Activated T-helper 17 cell treated with anti-CD3 and anti-CD28 coated beads, Interleukin-2, amount 50 U/mL, for 72 hours (primary cell): ENCODE measurements around the gene PSMB5. TPM values are rescaled to one million over a fixed set of nuclear protein-coding genes. Genes with fewer than 3 reads are reported as not detected.

Source experiments
- ATAC-seq: fragments of 150-1000 bp; cut with Tn5 transposase; replicated peaks from 2 replicates; pipeline ENCODE4 v1.10.0; 2021; ENCODE audit warnings: mild to moderate bottlenecking, moderate library complexity
- H3K27ac Mint-ChIP-seq: one replicate; pipeline ENCODE4 v1.8.0; 2022; ENCODE audit warnings: mixed read lengths
- H3K27me3 Mint-ChIP-seq: one replicate; pipeline ENCODE4 v1.8.0; 2022; ENCODE audit warnings: mixed read lengths
- H3K36me3 Mint-ChIP-seq: one replicate; pipeline ENCODE4 v1.8.0; 2022; ENCODE audit warnings: low read depth, mild to moderate bottlenecking, mixed read lengths
- H3K4me1 Mint-ChIP-seq: one replicate; pipeline ENCODE4 v1.8.0; 2022; ENCODE audit warnings: mixed read lengths
- H3K4me3 Mint-ChIP-seq: one replicate; pipeline ENCODE4 v1.8.0; 2022; ENCODE audit warnings: mild to moderate bottlenecking, mixed read lengths
- H3K9me3 Mint-ChIP-seq: one replicate; pipeline ENCODE4 v1.8.0; 2022; ENCODE audit warnings: mixed read lengths
- total RNA-seq, 2 donors: library from RNA; stranded (reverse); gene quantifications; one replicate each; pipeline ENCODE4 v1.2.3, GENCODE V29; 2022

PSMB5 gene
- total RNA-seq, 2 donors from 2014 or later, result 85.8 to 151 TPM

DNA sequence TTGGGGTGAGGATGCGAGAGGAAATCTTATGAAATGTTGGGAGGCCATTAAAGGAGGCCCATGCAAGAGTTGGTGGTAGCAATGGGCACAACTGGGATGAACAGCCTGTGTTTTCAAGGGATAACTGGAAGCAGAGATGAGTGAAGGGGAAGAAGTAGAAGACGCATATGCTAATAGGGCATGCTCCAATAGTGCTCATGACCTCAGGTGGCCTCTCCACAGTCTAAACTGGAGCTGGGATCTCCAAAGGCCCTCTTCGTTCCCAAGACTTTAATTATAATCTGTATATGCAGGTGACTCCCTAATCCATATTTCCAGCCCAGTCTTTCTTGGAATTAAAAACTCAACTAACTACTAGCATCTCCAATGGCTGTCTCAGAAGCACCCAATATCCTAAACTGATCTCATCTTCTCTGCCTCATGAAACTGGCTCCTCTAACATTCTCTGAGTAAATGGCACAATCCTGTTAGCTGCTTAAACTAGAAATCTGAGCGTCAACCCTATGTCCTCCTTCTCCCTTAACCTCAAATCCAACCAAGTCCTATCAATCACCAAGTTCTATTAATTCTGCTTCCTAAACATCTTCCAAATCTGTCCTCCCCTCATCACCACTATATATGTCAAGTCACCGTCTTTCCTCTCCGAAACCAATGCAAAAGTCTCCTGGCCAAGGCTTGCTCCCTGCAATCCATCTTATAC lies 49.6 kb downstream of the PSMB5 start:
- Mint-ChIP-seq H3K27ac (no peak overlapping the region), H3K27me3 (no peaks in the 10 kb centered on the region), H3K4me1 (peaks cover 1% of the 10 kb centered on the region), H3K4me3 (no peak overlapping the region), H3K36me3 (no peaks in the 10 kb centered on the region), H3K9me3 (no peaks in the 10 kb centered on the region)
- no peak for ATAC-seq

DNA sequence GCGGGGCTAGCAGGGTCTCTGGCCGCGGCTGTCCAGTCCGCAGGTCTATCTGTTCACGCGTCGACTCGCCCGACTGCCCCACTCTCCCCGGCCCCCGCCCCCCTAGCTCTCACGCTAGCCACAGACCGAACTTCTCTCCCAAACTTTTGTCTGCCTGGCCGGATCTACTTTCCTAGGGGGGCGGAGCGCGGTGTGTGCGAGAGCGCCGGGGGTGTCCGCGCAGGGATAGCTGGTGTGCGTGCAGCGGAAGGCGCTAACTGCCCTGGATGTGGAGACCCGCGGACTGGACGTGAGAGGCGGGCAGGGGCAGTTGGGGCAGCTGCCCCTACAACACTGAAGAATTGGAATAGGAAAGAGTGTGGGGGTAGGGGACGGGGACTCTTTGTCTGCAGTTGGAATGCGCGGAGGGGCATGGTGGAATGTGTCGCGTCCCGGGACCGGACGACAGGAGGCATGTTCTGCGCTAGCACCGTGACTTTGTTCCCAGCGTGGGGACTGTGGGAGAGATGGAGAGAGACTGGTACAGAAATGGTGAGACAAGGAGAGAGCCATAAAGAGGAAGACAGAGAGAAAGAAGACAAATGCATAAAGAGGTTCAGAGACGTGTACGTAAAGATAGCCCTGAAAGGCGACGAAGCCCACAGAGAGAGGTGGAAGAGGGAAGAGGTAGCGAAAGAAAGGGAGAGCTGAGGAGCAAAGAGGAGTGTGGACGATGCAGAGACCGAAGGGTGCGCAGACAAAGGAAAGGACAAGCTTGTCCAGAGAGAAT lies 52.0 kb downstream of the PSMB5 start, which contains the start of gene AJUBA:
AJUBA (minus strand) TSS at position 75 of the 769 bp plus-strand sequence. CDS start 285 bp downstream, outside the sequence.
- no peak within 1 kb of the TSS for H3K27ac Mint-ChIP-seq
- peaks cover 8% of the 10 kb centered on the region for H3K4me1 Mint-ChIP-seq
- no peaks in the 10 kb centered on the region for H3K9me3 Mint-ChIP-seq
- no peaks in the 10 kb centered on the region for H3K36me3 Mint-ChIP-seq
- no peak within 1 kb of the TSS for H3K4me3 Mint-ChIP-seq
- H3K27me3 Mint-ChIP-seq, result no peaks in the 10 kb centered on the region
- ATAC-seq, result peak; percentile 73

DNA sequence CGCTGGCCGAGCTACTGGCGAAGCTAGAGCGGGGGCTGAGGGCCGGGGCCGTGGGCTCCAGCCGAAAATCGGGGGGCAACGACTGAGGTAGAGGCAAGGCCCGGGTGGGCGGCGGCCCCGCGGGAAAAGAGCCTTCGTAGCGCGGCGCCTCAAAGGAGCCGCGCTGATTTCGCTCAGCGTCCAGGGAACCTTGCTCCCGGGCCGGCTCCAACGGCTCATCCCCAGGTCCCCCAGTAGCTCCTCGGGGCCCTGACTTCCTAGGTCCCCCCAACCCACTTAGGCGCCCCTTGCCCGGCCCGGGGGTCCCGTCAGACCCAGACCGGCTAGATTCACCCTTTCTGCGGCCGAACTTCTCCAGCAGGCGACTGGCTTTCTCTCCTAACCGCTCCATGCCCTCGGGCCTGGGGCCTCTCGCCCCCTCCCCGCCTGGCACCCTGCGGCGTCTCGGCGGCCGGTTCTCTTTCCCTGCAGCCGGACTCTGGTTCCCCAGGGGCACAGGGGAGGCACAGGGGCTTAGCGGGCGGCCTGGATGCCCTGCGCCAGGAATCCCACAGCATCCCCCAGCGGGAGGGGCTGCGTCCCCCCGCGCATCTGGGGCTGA lies 52.7 kb downstream of the PSMB5 start:
- no peaks in the 10 kb centered on the region for H3K9me3 Mint-ChIP-seq
- H3K36me3 Mint-ChIP-seq, result no peaks in the 10 kb centered on the region
- peaks cover 8% of the 10 kb centered on the region for H3K4me1 Mint-ChIP-seq
- H3K4me3 Mint-ChIP-seq, result no peak overlapping the region
- ATAC-seq, result peak; percentile 3
- no peaks in the 10 kb centered on the region for H3K27me3 Mint-ChIP-seq
- no peak overlapping the region for H3K27ac Mint-ChIP-seq

DNA sequence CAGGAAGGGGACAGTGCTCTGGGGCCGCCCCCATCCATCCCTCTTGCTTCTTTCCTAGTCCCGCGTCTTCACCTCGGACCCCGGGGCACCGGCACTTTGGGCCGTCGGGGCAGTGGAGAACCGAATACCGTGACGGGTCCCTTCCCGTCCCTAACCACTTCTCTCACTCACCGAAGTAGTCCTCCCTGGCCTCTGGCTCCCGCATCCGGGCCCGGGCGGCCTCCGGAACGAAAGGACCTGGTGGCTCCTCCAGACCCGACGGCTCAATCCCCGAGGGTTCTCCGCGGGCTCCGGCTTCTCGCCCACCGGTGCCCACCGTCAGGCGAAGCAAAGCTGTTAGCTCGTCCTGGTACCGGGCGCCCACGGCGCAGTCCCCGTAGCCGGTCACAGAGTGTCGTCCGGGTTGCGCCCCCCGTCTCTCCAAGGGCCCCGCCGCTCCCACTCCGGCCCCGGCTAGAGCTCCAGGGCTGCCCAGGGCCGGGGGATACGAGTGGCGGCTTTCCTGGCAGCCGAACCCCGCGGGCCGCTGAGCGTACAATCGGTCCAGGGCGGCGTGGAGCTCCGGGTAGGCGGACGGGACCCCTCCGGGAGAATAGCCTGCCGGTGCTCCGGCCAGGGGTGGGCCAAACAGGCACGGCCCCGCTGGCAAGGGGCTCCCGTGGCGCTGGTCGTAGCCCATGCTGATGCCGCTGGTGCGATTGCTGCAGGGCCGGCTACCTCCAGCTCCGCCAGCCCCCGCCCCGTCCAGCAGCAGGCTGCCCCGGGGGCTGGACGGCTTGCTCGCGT lies 53.4 kb downstream of the PSMB5 start:
- Mint-ChIP-seq H3K9me3 (no peaks in the 10 kb centered on the region), H3K27ac (no peak overlapping the region), H3K4me1 (peaks cover 8% of the 10 kb centered on the region), H3K4me3 (peak overlapping the region; percentile 63), H3K36me3 (no peaks in the 10 kb centered on the region), H3K27me3 (no peaks in the 10 kb centered on the region)
- peak; percentile 28 for ATAC-seq

DNA sequence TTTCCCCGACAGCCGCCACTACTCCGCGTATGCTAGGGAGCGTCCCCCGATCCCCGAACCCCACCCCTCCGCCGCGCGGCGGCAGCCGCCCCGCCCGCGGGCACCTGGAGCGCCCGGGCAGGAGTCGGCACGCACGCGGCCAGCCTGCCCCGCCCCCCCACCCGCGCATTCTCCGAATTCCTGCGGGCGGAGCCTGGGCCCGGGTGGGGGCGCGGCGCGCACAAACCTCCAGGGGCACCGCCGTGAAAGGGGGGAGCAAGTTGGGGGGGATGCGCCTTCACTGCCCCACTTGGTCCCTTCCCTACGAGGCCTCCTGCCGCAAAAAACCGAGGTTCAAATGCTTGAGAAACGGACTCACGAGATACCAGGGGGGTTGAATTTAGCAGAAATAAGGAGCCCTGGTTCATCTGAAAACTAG lies 54.0 kb downstream of the PSMB5 start:
- H3K27ac Mint-ChIP-seq, result no peak overlapping the region
- no peaks in the 10 kb centered on the region for H3K36me3 Mint-ChIP-seq
- H3K9me3 Mint-ChIP-seq, result no peaks in the 10 kb centered on the region
- peaks cover 8% of the 10 kb centered on the region for H3K4me1 Mint-ChIP-seq
- no peaks in the 10 kb centered on the region for H3K27me3 Mint-ChIP-seq
- peak overlapping the region; percentile 63 for H3K4me3 Mint-ChIP-seq
- ATAC-seq, result peak; percentile 51

DNA sequence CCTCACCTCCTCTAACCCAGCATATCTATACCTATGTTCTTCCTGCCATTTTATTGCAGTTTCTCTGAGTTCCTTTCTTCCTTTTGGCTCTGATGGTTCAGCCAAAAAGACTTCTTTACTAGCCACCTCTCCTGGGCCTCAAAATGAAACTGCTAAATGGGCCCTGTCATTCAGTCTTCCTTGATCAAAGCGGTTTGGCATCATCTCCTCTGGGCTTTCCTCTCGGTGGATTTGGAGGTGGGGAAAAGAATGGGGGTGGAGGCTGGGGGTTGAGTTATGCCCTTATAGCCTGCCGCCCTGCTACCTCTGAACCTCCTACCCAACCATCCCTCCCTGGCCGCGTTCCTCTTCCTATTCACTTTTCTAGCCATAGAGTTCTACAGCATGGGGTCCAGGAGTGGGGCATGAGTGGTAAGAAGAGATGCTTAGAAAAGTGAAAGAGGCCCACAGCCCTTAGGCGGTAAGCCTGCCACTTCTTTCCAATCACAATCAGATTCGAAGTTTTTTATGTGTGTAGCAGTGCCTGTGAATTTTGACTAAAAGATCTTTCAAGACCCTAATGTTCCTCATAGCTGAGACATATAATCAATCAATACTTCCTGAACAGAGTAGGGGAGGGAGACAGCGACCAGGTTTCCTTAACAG lies 54.8 kb downstream of the PSMB5 start:
- Mint-ChIP-seq H3K27me3 (no peaks in the 10 kb centered on the region), H3K4me3 (peak overlapping the region; percentile 63), H3K27ac (peak overlapping the region; percentile 12), H3K4me1 (peaks cover 8% of the 10 kb centered on the region), H3K9me3 (no peaks in the 10 kb centered on the region), H3K36me3 (no peaks in the 10 kb centered on the region)
- no peak for ATAC-seq

DNA sequence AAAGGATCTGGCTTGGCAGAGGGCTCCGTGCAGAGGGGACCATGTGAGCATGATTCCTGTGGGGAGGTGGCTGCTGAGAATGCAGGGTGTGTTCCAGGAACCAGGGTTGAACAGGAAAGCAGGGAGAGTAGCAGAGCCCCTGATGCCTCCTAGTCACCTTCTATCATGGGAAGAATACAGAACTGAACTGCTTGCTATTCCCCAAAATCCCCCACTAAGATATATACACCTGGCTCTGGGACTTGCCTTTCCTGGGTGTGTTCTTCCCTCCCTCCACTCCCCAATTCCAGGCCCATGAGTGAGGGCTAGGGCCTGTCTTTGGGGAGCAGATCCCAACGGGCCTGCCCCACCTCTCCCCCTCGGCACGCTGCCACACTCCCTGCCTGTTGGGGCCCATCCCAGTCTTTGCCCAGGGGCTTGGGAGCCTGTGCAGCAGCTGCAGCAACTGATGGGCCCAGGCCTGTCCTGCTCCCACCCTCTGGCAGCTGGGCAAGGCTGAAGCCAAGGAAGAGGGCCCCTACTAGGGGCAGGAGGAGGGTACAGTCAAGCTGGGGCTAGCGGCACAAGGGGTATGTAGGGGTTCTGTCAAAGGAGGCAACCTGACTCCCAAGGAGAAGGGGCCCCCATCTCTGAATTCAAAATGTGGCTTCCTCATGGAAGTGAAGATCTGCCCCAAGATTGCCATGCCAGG lies 55.6 kb downstream of the PSMB5 start:
- Mint-ChIP-seq H3K27me3 (no peaks in the 10 kb centered on the region), H3K4me3 (peak overlapping the region; percentile 63), H3K9me3 (no peaks in the 10 kb centered on the region), H3K36me3 (no peaks in the 10 kb centered on the region), H3K27ac (no peak overlapping the region), H3K4me1 (peaks cover 8% of the 10 kb centered on the region)
- no peak for ATAC-seq

DNA sequence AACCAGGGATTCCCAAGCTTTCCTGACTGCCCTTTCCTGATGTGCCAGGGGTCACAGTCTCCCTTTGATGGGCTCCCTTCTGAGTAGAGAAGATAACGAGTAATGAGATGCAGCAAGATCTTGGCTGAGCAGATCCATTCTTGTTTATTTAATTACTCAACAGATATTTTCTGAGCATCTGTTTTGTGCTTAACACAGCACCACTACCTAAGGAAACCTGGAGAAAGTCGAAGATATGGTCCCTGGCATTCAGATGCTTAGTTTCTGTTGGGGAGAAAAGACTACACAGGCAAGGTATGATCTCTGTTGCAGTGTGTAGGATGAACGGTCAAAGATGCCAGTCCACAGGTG lies 56.2 kb downstream of the PSMB5 start:
- H3K9me3 Mint-ChIP-seq, result no peaks in the 10 kb centered on the region
- no peaks in the 10 kb centered on the region for H3K27me3 Mint-ChIP-seq
- no peak overlapping the region for H3K27ac Mint-ChIP-seq
- peaks cover 8% of the 10 kb centered on the region for H3K4me1 Mint-ChIP-seq
- no peak for ATAC-seq
- no peak overlapping the region for H3K4me3 Mint-ChIP-seq
- H3K36me3 Mint-ChIP-seq, result no peaks in the 10 kb centered on the region

DNA sequence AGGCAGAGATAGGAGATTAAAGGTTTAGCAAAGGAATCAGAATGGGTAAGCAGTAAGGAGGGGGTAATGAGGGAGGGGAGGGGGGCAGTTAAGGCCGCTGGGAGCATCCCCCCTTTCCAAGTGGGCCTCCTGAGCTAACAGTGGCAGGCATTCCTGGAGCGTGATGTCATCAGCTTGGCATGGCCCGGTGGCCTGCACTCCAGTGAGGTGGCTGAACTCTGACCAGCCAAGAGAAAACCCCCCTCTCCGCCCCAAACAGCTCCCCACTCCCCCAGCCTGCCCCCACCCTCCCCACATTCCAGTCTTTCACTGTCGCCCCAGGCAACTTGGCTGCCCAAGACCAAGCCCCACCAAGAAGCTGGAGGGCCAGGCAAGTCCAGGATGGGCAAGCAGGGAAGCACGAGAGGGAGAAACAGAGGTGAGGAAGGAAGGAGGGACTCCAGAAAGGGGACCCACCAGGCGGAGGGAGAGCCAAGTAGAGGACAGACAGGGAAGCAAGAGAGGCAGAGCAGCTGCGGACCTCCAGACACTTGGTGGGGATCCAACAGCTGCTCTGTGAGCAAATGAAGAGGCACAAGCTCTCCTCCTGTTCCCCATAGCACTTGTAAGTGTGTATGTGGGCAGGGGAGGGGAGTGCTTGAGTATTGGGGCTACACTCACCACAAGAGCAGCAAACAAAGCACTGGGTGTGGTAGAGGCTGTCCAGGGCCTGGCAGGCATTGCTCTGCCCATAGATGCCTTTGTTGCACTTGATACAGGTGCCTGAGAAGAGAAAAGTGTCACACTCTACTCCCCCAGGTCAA lies 56.8 kb downstream of the PSMB5 start:
- H3K27ac Mint-ChIP-seq, result peak overlapping the region; percentile 46
- no peak for ATAC-seq
- no peak overlapping the region for H3K4me3 Mint-ChIP-seq
- no peaks in the 10 kb centered on the region for H3K9me3 Mint-ChIP-seq
- H3K4me1 Mint-ChIP-seq, result peaks cover 8% of the 10 kb centered on the region
- no peaks in the 10 kb centered on the region for H3K36me3 Mint-ChIP-seq
- no peaks in the 10 kb centered on the region for H3K27me3 Mint-ChIP-seq

DNA sequence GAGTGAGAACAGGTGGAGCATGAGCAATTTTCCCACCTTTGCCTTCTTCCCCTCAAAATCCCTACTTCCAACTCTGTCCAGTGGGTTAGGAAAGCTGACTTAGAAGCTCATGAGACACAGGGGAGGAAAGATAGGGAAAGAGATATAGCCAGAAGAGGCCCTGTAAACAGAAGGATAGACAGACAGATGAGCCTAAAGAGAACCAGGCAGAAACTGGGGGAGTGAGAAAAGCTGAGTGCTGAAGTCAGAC lies 57.3 kb downstream of the PSMB5 start:
- H3K27ac Mint-ChIP-seq, result peak overlapping the region; percentile 46
- no peaks in the 10 kb centered on the region for H3K36me3 Mint-ChIP-seq
- H3K4me1 Mint-ChIP-seq, result peaks cover 8% of the 10 kb centered on the region
- no peak for ATAC-seq
- H3K27me3 Mint-ChIP-seq, result no peaks in the 10 kb centered on the region
- no peaks in the 10 kb centered on the region for H3K9me3 Mint-ChIP-seq
- H3K4me3 Mint-ChIP-seq, result no peak overlapping the region

DNA sequence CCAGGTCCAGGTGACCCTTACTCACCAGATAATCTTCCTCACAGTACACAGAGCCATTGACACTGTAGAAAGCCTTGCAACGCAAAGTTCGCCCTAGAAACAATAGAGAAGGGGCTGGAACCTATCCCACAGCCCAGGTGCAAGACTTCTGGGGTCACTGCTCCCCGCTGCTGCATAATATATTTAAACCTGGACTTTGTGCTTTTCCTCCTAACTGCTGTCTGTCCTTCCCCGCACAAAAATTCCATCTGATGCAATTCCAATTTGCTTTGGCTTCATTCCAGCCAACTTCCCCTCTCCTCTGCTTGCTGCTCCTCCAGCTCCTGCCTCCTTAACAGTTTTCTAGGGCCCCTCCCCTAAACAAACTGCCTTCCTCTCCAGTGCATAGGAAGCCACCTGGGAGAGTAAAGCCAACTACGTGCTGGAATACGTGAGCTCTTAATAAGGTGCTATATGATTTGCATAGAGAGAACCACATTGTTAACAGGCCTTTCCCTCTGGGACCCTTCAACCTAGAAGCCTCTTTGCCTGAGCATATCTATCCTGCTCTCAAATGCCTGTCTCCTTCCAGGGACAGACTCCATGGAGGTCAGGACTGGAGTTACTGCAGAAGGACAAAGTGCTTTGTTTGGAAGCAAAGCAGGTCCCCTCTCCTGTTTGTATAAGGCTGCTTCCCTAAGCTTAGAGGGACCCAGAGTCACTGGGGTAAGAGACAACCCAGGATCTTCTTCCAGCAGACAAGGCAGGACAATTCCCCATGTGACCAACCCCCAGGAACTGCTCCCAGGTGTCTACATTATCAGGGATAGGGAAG lies 57.9 kb downstream of the PSMB5 start:
- H3K9me3 Mint-ChIP-seq, result no peaks in the 10 kb centered on the region
- H3K4me3 Mint-ChIP-seq, result no peak overlapping the region
- no peaks in the 10 kb centered on the region for H3K36me3 Mint-ChIP-seq
- H3K27me3 Mint-ChIP-seq, result no peaks in the 10 kb centered on the region
- ATAC-seq, result no peak
- peak overlapping the region; percentile 46 for H3K27ac Mint-ChIP-seq
- peaks cover 8% of the 10 kb centered on the region for H3K4me1 Mint-ChIP-seq
